WTC11 (cell line): Measurements from ENCODE around the gene ECM2. TPM values are rescaled to one million over a fixed set of nuclear protein-coding genes. Genes with fewer than 3 reads are reported as not detected.

Experiments
- ATAC-seq: fragments of 200-7000 bp; cut with Tn5 transposase; 2 replicates; pipeline ENCODE4 v1.10.0; 2021; ENCODE audit warnings: mild to moderate bottlenecking, moderate library complexity
- CTCF ChIA-PET: fragments of 300-600 bp; sonication (Branson Sonifier 250); formaldehyde crosslinking; loops from one replicate; lab custom pipeline; 2021; ENCODE audit warnings: antibody characterized with exemption; lab: Charles Lee
- POLR2A ChIA-PET: fragments of 350-600 bp; sonication (Branson Sonifier 250); formaldehyde crosslinking; loops from one replicate; lab custom pipeline; 2021; ENCODE audit warnings: antibody characterized with exemption; lab: Charles Lee
- DNase-seq: peaks from one replicate; pipeline ENCODE4 v3.0.0; 2021; ENCODE audit warnings: low spot score
- H3K27ac Mint-ChIP-seq: 2 replicates; pipeline ENCODE4 v1.8.0; 2021; ENCODE audit warnings: mixed read lengths
- H3K27me3 Mint-ChIP-seq: 2 replicates; pipeline ENCODE4 v1.8.0; 2021; ENCODE audit warnings: low read depth, mild to moderate bottlenecking, moderate library complexity, mixed read lengths
- H3K36me3 Mint-ChIP-seq: 2 replicates; pipeline ENCODE4 v1.8.0; 2021; ENCODE audit warnings: mixed read lengths
- H3K4me1 Mint-ChIP-seq: 2 replicates; pipeline ENCODE4 v1.8.0; 2022; ENCODE audit warnings: mixed read lengths
- H3K4me3 Mint-ChIP-seq: 2 replicates; pipeline ENCODE4 v1.8.0; 2021; ENCODE audit warnings: mild to moderate bottlenecking, moderate library complexity, mixed read lengths
- H3K9me3 Mint-ChIP-seq: 2 replicates; pipeline ENCODE4 v1.8.0; 2021; ENCODE audit warnings: mixed read lengths
- FOXJ3 ChIP-seq: sonication (generic); formaldehyde crosslinking; IDR thresholded peaks from 2 replicates; pipeline ENCODE4 v1.9.0; 2021; ENCODE audit warnings: missing genetic modification reagents, mild to moderate bottlenecking, borderline replicate concordance
- KAT7 ChIP-seq: sonication (generic); formaldehyde crosslinking; IDR thresholded peaks from 2 replicates; pipeline ENCODE4 v1.8.1; 2023; ENCODE audit warnings: missing genetic modification reagents, mild to moderate bottlenecking, borderline replicate concordance
- MXD4 ChIP-seq: fragments of 250-450 bp; sonication (Bioruptor Pico); IDR thresholded peaks from 2 replicates; pipeline ENCODE4 v1.8.0; 2021; ENCODE audit warnings: mild to moderate bottlenecking, moderate library complexity, borderline replicate concordance
- NFATC4 ChIP-seq: fragments of 250-450 bp; sonication (Bioruptor Pico); IDR thresholded peaks from 2 replicates; pipeline ENCODE4 v1.9.0; 2021; ENCODE audit warnings: mild to moderate bottlenecking
- ZNF121 ChIP-seq: sonication (generic); formaldehyde crosslinking; IDR thresholded peaks from 2 replicates; pipeline ENCODE4 v1.8.0; 2023; ENCODE audit warnings: missing genetic modification reagents
- ZNF219 ChIP-seq: sonication (generic); formaldehyde crosslinking; IDR thresholded peaks from 2 replicates; pipeline ENCODE4 v1.8.0; 2023; ENCODE audit warnings: missing genetic modification reagents, mild to moderate bottlenecking, borderline replicate concordance
- ZNF263 ChIP-seq: sonication (generic); formaldehyde crosslinking; IDR thresholded peaks from 2 replicates; pipeline ENCODE4 v1.8.1; 2022; ENCODE audit warnings: low read depth, mild to moderate bottlenecking, moderate library complexity, missing genetic modification reagents
- total RNA-seq: library from RNA; stranded (reverse); gene quantifications from 3 replicates; pipeline ENCODE4 v1.2.3, GENCODE V29; 2021
- TF ChIP-seq, protein P1 (sequence below): fragments of 250-450 bp; sonication (Bioruptor Pico); IDR thresholded peaks from 2 replicates; pipeline ENCODE4 v1.9.0; 2021; ENCODE audit warnings: mild to moderate bottlenecking
- TF ChIP-seq, protein P2 (sequence below): sonication (generic); formaldehyde crosslinking; IDR thresholded peaks from 2 replicates; pipeline ENCODE4 v1.8.1; 2023; ENCODE audit warnings: mild to moderate bottlenecking, missing genetic modification reagents, moderate library complexity
- TF ChIP-seq, protein P3 (sequence below): sonication (generic); formaldehyde crosslinking; IDR thresholded peaks from 2 replicates; pipeline ENCODE4 v1.8.1; 2023; ENCODE audit warnings: mild to moderate bottlenecking, moderate library complexity, missing genetic modification reagents
- TF ChIP-seq, protein P4 (sequence below): sonication (generic); formaldehyde crosslinking; IDR thresholded peaks from 2 replicates; pipeline ENCODE4 v1.8.0; 2022; ENCODE audit warnings: mild to moderate bottlenecking, missing genetic modification reagents
- TF ChIP-seq, protein P5 (sequence below): sonication (generic); formaldehyde crosslinking; IDR thresholded peaks from 2 replicates; pipeline ENCODE4 v1.8.1; 2022; ENCODE audit warnings: mild to moderate bottlenecking, moderate library complexity, missing genetic modification reagents
- TF ChIP-seq, protein P6 (sequence below): sonication (generic); formaldehyde crosslinking; IDR thresholded peaks from 2 replicates; pipeline ENCODE4 v1.8.0; 2022; ENCODE audit warnings: missing genetic modification reagents

The ECM2 gene
- total RNA-seq, 1 experiment from 2014 or later, result not detected

DNA sequence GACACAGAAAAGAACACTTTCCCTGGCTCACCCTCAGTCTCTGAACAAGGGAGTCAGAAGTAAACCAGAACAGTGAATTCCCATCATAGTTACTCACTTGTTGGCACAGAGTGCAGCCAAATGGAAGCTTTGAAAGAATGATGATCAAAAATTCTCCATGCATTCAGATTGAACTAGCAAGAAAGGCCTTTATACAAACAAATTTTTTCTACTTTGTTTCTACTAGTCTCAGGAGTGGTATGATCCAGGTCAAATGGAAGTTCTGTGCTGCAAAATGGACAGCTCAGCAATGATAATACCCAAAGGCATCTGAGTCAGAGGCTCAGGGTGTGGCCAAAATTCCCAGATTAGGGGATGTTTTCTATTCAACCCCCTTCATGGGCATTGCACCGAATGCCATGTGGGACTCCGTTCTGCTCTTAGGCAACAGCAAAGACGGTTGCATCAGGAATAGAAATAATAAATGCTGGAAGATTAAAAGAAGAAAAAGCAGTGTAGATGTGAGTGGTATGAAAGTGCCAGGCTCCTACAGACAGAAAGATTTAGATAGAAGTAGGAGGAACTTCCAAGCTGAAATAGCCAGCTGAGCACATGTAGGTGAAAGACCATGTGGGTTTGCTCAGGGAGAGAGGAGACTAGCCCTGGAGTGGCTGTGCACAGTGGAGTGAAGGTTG, 29.5 kb downstream of the ECM2 start (continued):
- TF ChIP-seq ZNF219, result no peak
- TF ChIP-seq, protein P1, sequence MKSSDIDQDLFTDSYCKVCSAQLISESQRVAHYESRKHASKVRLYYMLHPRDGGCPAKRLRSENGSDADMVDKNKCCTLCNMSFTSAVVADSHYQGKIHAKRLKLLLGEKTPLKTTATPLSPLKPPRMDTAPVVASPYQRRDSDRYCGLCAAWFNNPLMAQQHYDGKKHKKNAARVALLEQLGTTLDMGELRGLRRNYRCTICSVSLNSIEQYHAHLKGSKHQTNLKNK, result no peak
- no peak for TF ChIP-seq FOXJ3 (CRISPR knock-in tag)
- TF ChIP-seq, protein P2, sequence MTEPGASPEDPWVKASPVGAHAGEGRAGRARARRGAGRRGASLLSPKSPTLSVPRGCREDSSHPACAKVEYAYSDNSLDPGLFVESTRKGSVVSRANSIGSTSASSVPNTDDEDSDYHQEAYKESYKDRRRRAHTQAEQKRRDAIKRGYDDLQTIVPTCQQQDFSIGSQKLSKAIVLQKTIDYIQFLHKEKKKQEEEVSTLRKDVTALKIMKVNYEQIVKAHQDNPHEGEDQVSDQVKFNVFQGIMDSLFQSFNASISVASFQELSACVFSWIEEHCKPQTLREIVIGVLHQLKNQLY (CRISPR knock-in tag), result no peak
- TF ChIP-seq ZNF263 (CRISPR knock-in tag), result no peak
- TF ChIP-seq, protein P3, sequence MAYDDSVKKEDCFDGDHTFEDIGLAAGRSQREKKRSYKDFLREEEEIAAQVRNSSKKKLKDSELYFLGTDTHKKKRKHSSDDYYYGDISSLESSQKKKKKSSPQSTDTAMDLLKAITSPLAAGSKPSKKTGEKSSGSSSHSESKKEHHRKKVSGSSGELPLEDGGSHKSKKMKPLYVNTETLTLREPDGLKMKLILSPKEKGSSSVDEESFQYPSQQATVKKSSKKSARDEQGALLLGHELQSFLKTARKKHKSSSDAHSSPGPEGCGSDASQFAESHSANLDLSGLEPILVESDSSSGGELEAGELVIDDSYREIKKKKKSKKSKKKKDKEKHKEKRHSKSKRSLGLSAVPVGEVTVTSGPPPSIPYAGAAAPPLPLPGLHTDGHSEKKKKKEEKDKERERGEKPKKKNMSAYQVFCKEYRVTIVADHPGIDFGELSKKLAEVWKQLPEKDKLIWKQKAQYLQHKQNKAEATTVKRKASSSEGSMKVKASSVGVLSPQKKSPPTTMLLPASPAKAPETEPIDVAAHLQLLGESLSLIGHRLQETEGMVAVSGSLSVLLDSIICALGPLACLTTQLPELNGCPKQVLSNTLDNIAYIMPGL (CRISPR knock-in tag), result no peak
- no peak for TF ChIP-seq NFATC4

DNA sequence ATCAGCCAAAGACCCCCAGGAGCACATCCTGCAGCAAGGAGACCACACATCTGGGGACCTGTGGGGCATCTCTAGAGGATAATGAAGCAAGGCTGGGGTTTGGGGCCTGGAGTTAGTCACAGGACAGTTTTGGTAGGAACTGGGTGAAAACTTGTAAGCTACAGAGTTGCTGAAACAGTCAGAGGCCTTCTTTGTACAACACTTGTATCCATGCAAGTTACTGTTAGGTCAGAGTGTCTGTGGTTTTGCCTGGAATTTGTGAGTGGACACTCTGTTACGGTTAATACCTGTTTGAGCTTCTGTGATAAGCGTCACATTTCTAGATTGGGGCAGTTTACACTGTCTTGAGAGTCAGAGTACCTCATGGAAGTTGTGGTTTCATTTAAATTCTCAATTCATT, 30.9 kb downstream of the ECM2 start:
- H3K4me1 Mint-ChIP-seq, result peaks cover 14% of the 10 kb centered on the region
- H3K4me3 Mint-ChIP-seq, result no peak overlapping the region
- POLR2A ChIA-PET, result no interaction called here

More for the DNA sequence above, 30.9 kb downstream of the ECM2 start:
- TF ChIP-seq, protein P4, sequence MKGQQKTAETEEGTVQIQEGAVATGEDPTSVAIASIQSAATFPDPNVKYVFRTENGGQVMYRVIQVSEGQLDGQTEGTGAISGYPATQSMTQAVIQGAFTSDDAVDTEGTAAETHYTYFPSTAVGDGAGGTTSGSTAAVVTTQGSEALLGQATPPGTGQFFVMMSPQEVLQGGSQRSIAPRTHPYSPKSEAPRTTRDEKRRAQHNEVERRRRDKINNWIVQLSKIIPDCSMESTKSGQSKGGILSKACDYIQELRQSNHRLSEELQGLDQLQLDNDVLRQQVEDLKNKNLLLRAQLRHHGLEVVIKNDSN (CRISPR knock-in tag), result no peak
- TF ChIP-seq, protein P5, sequence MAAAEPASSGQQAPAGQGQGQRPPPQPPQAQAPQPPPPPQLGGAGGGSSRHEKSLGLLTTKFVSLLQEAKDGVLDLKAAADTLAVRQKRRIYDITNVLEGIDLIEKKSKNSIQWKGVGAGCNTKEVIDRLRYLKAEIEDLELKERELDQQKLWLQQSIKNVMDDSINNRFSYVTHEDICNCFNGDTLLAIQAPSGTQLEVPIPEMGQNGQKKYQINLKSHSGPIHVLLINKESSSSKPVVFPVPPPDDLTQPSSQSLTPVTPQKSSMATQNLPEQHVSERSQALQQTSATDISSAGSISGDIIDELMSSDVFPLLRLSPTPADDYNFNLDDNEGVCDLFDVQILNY (CRISPR knock-in tag), result no peak
- TF ChIP-seq ZNF121 (no peak), KAT7 (no peak), MXD4 (CRISPR knock-in tag) (no peak)
- TF ChIP-seq, protein P1, result no peak
- TF ChIP-seq, protein P3 (CRISPR knock-in tag), result no peak
- TF ChIP-seq, protein P6, sequence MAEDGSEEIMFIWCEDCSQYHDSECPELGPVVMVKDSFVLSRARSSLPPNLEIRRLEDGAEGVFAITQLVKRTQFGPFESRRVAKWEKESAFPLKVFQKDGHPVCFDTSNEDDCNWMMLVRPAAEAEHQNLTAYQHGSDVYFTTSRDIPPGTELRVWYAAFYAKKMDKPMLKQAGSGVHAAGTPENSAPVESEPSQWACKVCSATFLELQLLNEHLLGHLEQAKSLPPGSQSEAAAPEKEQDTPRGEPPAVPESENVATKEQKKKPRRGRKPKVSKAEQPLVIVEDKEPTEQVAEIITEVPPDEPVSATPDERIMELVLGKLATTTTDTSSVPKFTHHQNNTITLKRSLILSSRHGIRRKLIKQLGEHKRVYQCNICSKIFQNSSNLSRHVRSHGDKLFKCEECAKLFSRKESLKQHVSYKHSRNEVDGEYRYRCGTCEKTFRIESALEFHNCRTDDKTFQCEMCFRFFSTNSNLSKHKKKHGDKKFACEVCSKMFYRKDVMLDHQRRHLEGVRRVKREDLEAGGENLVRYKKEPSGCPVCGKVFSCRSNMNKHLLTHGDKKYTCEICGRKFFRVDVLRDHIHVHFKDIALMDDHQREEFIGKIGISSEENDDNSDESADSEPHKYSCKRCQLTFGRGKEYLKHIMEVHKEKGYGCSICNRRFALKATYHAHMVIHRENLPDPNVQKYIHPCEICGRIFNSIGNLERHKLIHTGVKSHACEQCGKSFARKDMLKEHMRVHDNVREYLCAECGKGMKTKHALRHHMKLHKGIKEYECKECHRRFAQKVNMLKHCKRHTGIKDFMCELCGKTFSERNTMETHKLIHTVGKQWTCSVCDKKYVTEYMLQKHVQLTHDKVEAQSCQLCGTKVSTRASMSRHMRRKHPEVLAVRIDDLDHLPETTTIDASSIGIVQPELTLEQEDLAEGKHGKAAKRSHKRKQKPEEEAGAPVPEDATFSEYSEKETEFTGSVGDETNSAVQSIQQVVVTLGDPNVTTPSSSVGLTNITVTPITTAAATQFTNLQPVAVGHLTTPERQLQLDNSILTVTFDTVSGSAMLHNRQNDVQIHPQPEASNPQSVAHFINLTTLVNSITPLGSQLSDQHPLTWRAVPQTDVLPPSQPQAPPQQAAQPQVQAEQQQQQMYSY (CRISPR knock-in tag), result no peak
- CTCF ChIA-PET, result no interaction called here
- Mint-ChIP-seq H3K27me3 (no peaks in the 10 kb centered on the region), H3K9me3 (no peaks in the 10 kb centered on the region), H3K27ac (peak overlapping the region; percentile 65), H3K36me3 (no peaks in the 10 kb centered on the region)
- DNase-seq (no peak), ATAC-seq (no peak)
